ENCODE data around the gene HOXC11.

The HOXC11 gene

DNA sequence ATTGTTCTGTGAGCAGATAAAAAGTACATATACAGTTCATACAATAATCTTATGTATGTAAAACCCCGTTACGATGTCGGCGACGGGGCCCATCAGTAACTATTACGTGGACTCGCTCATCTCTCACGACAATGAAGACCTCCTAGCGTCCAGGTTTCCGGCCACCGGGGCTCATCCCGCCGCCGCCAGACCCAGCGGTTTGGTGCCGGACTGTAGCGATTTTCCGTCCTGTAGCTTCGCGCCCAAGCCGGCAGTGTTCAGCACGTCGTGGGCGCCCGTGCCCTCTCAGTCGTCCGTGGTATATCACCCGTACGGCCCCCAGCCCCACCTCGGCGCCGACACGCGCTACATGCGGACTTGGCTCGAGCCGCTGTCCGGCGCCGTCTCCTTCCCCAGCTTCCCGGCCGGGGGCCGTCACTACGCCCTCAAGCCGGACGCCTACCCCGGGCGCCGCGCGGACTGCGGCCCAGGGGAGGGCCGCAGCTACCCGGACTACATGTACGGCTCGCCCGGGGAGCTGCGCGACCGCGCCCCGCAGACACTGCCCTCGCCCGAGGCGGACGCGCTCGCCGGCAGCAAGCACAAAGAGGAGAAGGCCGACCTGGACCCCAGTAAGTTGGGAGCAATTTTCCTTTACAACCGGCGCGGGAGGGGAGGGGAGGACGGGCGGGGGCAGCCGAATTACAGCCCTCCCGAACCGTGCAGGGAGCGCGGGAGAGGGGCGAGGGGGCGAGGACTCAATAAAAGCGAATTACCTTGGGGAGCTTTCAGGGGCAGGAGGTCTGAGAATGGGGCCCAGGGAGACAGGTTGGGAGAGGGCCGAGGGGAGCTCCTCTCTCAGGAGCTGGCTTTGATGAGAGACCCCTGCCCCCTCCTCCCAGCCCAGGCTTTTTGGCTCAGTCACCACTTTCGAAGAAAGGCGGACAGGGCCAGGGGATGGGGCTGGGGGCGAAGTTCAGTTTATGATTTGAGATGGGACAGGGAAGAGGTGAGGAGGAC, 27.5 kb downstream of the HOXC11 start, which contains the start of gene HOXC9:
Gene HOXC9 (plus strand): TSS at position 46 of the 999 bp plus-strand sequence. CDS start 28 bp downstream, at position 74.
- no peak for DNase-seq

DNA sequence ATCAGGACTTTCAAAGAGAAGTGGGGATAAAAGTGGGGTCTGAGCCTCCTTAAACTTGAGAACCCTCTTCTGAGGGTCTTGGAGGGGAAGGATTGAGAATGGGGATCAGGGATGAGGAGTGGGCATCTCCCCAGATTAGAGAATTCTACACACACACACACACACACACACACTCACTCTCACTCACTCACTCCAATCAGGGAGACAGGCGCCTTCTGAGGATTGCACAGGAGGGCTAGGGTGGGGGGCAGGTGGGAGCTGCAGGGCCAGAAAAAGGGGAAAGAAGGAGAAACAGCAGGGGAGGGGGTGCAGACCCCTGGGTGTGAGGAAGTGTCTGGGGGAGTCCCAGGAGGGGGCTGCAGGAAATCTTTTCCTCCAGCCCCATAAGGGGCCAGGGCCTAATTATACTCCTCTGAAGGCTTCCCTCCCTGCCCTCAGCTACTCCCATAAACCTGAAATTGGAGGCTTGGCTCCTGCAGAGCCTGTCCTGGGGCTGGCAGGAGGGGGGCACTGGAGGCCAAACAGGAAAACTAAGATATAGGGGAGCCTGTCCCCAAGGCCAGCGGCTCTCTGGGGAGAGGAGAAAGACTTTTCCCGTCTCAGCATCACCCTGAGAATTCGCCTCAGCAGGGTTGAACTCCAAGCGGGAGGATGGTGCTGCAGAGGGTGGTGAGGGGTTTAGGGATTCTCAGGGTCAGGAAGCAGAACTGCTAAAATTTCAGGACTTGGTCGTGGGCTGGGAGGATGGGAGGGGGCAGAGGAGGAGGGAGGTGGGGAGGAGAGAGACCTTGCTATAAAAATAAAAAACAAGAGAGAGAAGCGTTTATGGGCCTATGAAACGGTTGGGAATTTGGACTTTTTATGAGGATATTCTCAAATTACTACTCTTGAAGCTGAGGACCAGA, 28.6 kb downstream of the HOXC11 start:
- DNase-seq: no peak

DNA sequence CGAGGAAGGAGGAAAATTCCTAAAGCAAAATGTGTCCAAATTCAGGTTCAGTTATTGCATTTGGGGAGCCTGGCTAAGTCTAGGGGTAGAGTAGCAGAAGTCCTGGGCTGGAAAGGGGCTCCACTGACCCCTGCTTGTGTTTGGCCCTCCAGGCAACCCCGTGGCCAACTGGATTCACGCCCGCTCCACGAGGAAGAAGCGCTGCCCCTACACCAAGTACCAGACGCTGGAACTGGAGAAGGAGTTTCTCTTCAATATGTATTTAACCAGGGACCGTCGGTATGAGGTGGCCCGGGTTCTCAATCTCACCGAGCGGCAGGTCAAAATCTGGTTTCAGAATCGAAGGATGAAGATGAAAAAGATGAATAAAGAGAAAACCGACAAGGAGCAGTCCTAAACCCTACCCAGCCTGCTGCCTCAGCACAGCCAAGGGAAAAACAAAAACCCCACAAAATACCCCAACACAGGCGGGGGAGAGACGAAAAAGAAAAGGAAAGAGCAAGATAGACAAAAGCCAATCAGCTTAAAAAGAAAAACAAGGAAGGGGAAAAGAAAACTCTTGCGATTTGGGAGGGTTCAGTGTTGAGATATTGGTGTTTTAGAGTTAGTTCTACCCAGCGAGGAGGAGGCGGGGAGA, 29.5 kb downstream of the HOXC11 start:
- no peak for DNase-seq

DNA sequence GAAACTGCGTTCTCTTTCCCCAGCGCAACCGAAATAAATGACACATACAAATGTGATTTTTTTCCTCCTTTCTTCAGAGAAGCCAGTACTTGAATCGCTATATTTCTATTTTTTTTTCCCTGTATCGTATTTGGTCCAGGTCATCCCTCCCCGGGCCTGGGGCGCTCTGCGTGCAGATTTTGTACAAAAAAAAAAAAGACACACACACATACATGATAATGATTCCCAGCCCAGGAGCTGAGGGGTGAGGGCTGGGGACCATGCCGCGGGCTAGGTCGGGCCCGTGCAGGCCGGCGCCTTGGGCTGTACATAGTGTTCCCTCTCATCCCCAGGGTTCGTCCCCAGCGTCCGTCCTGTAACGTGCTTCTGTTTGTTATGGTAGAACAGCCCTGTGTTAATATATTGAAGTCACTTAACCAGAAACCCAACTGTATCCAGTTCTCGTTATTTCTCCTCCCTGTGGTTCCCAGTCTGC, 30.0 kb downstream of the HOXC11 start:
- DNase-seq: no peak

DNA sequence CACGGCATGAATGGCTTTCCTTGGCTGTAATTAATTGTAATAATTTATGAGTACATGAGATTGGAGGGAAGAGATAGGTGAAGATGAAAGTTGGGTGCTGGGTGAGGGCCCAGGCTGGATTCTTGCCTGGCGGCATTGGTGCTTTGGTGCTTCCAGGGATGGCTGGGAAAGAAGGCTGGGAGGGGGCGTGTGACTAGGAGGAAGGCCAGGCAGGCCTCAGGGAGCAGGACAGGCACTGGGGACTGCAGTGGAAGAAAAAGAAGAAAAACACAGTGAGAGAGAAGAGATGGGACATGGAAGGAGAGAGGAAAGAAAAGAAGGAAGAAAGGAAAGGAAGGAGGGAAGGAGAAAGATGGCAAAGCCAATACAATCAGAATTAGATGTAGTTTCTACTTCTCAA, 30.7 kb downstream of the HOXC11 start:
- DNase-seq: no peak

DNA sequence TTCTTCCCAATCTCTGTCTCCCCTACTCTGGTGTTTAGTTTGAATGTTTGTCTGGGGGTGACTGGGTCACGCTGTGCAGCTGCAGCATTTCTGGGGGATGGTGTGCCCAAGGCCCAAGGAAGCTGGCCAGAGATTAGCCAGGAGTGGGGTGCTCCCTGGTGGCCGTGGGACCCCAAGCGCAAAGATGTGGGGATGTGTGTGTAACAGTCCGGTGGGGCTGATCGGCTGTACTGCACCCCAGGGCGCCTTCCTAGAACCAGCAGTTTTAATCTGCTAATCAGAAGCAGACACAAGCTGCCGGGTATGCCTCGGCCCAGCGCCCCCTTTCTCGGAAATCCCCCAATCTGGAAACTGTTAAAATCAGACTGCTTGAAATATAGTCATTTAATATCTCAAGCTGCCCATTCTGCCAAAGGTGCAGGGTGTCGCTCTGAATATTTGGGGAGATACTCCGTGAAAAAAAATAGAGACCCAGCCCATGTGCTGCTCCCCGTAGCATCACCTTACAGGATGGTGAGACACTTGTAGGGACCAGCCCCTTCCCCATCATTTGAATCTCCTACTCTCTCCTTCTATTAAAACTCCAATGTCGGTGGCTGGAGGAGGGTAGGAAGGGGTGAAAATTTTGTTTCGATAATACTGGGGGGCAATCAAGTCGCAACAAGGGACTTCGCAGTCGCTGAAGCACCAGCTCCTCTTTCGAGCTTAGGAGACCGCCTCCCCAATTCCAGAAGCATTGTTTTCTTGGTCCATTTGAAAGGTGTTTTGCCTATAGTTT, 31.3 kb downstream of the HOXC11 start:
- no peak for DNase-seq

DNA sequence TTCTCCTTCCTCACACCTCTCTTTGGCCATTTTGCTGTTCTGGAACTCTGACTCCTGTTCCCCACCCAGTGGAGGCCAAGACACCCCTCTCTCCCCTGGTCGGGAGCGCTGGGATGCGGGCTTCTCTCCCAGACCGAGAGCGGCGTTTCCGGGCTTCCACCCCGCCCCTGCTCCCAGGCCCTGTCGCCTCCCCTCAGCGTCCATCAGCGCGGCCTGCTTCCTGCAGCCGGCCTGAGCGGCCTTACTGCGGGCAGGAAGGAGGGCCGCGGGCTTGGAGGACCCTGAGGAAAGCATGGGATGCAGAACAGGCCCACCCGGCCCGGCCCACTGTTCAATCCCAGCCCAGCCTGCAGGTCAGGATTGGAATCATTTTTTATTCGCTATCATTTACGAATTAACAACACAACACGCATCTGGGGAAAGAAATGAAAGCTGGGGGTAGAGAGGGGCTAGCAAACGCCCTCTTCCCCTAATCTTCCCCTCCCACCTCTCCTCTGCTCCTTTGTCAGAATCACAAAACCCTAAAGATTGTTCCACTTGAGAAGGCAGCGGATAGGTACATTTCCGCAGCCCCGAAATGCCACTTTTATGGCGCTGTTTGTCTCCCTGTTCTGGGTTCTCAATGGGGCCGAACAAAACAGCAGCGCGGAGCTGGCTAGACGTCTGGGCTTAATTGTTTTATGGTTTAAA, 32.1 kb downstream of the HOXC11 start:
- no peak for DNase-seq

DNA sequence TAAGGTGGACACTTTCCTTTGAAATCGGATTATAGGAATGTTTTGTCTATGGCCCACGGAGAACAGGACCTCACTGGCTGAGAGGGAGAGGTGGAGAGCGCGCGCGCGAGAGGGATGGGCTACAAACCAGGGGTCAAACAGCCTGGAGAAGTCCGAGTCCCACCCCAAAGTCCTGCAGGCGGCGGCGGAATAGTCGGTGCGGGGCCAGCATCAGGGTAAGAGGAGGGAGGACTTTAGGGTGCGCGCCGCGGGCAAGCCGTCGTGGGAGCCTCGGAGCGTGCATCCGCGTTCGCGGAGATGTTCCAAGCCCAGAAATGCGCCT, 32.6 kb downstream of the HOXC11 start:
- no peak for DNase-seq

DNA sequence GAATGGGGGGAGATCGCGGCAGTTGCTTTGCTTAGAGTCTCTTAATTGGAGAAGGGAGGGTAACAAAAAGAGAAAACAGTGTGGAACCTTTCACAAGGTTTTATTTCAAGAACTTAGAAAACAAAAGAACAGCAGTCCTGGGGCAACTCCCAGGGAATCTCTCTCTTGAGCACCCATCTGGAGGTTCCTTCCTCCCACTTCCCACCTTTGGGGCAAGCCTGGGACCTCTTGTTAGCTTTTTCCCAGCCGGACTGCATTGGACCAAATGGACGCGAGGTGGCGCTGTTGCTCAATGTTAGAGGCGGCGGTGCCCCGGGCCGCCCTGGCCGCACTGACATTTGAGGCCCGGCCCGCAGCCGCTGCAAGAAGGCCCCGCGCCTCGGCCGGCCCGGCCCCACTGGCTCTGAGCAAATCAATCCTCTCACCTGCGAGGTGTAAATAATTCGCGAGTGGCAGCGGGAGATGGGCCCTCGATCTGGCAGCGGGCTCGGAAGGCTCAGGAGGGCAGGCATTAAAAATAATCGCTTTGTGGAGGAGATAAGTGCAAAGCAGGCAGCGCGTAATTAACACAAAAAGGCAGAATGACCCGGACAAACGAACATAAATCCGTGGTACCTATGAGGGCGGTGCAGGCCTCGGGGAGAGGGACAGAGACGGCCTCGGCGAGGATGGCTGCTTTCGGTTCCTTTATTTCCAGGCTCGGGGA, 33.1 kb downstream of the HOXC11 start:
- peak; percentile 70 for DNase-seq

DNA sequence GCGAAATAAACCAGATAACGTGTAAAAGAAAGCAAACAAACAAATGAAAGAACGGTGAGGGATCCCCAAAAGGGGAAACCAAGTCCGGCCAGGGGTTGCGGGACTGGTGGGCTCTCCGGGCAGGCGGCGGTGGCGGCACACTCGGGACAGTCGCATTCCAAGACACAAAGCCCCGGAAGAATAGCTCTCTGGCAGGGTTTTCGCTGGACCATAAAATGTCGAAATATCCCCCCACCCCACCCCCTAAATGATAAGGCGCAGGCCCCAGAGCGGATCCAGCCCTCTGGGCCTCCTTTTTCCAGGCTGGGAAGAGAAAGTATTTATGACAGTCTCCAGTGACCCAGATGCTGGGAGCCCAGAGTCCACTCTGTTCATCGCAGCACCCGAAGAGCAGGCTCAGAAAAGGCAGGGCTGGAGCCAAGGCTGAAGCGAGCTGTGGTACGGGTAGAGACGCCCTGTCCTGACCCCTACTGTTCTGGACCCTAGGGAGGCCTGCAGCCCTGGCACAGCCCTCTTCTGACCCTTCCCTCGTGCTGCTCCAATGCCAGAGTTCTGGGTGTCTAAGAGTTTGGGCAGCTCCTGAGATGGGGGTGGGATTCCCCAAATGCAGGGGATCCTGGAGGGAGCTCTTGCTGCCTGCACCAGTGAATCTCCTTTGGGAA, 33.8 kb downstream of the HOXC11 start:
- no peak for DNase-seq

DNA sequence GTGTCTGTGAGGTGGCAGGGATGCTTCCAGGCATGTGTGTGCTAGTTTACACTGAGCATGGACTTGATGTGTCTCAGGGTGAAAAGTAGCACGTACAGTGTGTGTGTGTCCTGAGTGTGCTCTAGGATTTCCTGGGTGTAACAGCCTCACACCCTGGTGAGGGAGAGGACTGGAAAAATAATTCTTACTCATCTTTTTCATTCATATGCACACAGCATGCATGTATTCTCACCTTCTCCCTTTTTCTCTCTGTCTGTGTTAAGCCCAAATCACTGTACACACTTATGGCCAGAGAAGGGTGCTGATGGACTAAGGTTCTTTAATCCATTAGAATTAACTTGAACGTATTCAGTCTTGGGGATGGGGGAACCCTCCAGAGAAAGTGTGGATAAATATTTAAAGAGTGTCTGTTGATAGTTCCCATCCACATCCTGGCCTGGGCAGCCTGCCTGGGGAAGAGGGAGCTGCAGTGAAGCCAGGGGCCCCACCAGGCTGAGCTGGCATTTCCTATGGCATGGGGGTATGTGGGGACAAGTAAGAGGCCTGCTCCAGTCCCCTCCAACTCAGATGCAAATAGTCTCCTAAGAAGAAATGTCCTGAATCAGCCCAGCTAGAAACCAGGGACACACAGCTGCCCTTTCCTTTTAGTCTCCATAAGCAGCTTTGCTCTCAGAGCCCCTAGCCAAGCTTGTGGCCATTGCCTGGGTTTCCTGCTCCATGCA, 34.8 kb downstream of the HOXC11 start:
- DNase-seq: no peak

DNA sequence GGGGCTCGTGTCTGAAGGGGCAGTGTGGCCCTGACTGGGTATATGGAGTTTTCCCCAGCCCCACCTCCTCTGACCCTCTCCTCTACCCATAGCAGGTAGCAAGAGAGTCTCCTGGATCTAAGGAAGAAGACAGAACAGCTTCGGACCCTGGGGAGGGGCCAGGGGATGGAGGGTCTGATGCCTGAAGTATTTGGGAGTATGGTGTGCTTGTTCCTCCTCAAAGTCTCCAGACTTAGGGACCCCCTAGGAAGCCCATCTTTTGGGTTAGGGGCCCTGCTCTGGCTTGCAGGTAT, 35.3 kb downstream of the HOXC11 start:
- no peak for DNase-seq

DNA sequence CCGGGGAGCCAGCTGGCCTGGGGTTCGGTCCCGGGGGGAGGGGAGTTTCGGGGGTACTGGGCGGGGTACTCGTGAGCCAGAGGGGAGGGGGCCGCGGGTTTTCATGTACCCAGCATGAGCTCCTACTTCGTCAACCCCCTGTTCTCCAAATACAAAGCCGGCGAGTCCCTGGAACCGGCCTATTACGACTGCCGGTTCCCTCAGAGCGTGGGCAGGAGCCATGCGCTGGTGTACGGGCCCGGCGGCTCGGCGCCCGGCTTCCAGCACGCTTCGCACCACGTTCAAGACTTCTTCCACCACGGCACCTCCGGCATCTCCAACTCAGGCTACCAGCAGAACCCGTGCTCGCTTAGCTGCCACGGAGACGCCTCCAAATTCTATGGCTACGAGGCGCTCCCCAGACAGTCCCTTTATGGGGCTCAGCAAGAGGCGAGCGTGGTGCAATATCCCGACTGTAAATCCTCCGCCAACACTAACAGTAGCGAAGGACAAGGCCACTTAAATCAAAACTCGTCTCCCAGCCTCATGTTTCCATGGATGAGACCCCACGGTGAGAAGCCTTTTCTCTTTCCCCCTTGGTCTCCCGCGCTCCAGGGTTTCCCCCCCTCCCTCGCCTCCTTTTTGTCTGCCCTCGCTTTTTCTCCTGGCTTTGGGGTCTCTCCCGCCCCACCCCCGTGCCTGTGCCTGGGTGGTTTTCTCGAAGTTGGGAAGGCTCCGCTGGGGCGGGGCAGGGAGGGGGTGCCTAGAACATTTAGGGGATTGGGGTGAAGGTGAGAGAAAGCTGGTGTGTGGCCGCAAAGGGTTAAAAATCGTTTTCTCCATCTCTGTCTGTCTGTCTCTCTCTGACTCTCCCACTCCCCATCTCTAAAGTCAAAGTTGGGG, 36.5 kb downstream of the HOXC11 start:
- DNase-seq: no peak

DNA sequence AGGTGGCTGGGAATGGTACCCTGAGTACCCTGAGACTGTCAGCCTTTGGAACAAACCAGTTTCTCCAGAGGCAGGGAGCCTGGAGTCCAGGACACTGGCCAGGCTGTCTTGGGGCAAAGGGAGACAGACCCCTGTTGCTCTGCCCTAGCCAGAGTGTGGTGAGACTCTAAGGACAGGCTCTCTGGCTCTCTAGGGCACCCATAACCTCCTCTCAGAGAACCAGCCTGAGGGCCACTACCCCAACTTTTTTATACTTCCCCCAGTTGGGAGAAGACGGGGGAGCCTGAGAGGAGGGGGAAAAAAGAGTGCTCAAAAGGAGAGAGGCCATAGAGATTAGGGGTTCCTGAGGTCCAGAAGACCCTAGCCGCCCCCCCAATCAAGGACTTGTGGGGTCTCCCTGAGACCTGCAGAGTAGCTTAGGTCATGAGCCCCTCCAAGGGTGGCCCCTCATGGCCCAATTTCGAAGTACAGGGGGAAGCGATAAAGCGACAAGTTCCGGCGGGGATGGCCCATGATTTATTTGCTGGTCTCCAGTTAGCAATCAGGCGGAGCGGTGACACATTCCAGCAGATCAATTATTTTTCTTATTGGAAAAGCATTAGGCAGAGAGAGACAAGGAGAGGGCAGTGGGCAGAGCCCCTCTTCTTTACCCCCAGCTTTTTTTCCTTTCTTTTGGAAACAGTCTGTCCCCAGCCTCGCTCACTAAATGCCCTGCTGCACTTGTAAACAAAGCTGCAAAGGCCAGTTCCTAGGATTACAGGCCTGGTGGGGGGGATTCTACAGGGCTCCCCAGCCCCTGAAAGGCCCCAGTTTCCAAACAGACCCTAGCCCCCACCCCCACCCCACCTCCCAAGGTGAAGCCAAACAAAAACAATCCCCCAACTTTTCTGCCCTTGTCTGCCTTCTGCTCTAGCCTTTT, 37.4 kb downstream of the HOXC11 start:
- DNase-seq: no peak

DNA sequence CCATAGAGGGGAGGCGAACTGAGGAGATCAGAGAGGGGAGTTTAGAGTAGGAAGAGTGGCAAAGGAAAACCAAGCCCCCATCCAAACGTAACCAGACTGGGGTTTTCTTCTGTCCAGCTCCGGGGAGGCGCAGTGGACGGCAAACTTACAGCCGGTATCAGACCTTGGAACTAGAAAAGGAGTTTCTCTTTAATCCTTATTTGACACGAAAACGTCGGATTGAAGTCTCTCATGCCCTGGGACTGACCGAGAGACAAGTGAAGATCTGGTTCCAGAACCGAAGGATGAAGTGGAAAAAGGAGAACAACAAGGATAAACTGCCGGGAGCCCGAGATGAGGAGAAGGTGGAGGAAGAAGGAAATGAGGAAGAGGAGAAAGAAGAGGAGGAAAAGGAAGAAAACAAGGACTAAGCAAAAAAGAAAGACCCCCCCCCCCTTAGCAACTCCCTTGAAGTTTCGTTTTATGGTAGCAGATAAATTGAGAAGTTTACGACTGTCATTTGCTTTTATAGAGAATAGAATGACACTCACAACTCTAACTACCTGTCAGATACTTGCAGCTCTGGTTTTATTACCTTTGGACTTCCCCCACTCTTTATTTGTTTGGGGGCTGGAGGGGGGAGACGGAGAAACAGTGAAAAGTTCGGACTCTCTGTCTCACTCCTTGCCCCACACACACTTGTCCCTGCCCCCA, 38.2 kb downstream of the HOXC11 start:
- no peak for DNase-seq

DNA sequence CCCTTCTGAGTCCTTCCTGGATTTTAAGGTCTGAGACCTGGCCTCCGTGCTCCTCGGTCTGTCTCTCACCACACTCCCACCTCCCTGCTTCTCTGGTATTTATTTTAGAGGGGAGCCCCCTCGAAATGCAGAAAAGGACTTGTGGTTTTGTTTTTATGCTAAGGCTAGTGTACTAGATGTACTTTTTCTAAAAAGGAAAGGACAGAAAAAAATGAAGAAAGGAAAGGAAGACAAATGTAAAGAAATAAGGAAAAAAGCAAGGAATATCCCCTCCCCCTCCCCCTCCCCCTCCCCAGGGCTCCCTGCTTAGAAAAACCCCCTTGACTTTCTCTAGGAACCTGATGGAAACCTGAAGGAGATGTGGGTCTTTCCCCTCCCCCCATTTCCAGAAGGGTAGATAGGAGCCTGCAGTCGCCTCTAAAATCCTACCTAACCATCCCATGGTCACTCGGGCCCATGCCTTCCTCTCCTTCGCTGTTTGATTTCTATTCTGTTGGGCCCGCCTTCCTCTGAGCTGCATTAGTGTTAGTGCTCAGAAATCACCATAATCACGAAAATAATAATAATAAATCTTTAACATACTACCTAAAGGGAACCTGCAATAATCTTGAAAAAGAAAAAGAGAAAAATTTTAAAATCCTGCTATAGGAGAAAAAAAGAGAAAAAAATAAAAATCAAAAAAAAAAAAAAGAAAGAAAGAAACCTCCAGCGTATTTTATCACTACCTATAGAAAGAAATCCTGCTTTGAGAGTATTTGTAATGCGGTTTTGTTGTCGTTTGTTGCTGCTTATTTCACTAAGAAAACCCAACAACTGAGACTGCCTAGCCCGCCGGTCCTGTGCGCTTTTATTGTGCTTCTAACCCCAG, 39.0 kb downstream of the HOXC11 start:
- no peak for DNase-seq

Data from NCI-H1048 (cell line).